ENCODE results near the gene PRUNE2. TPM values are rescaled to one million over a fixed set of nuclear protein-coding genes. Genes with fewer than 3 reads are reported as not detected.
"Not testable (repeated sequence)": the region's sequence is repeated elsewhere in the genome, so short reads cannot be mapped to it uniquely, and the experiment has no call there.

Gene PRUNE2
- total RNA-seq: 10 to 100 TPM; 10.6 to 18.1 TPM
- 1 to 10 TPM; 3.8 to 5.1 TPM for polyA plus RNA-seq
- long read RNA-seq, donor 1: 0 reads
- long read RNA-seq, donor 2: 0 reads
- long read RNA-seq, donor 3: 0 reads
- long read RNA-seq, donor 4, partial matches to known transcripts: 5 of 5 reads
- long read RNA-seq, donor 4, other reads (novel, unspliced or antisense): 0 of 5 reads
- long read RNA-seq, donor 5: 0 reads

GRCh38 chr9:76905791-76906646 is at the start of gene PRUNE2:
Gene PRUNE2, minus strand, starts transcription at chr9:76906114. Its CDS starts 151 bp downstream, at chr9:76905963.
- no peaks in the 10 kb centered on the region for H3K36me3 ChIP-seq (ENCODE audit: control insufficient read depth in 4 of 4, insufficient read depth in 4 of 4, low read length in 4 of 4)
- H3K27ac ChIP-seq (ENCODE audit: low read depth in 1 of 2, low read length in 1 of 2): no peak within 1 kb of the TSS
- H3K4me1 ChIP-seq (ENCODE audit: control insufficient read depth in 5 of 5, insufficient read depth in 5 of 5, low read length in 5 of 5): peaks cover 0 to 10% (median 9%) of the 10 kb centered on the region in 5 donors
- TF ChIP-seq, protein P1, sequence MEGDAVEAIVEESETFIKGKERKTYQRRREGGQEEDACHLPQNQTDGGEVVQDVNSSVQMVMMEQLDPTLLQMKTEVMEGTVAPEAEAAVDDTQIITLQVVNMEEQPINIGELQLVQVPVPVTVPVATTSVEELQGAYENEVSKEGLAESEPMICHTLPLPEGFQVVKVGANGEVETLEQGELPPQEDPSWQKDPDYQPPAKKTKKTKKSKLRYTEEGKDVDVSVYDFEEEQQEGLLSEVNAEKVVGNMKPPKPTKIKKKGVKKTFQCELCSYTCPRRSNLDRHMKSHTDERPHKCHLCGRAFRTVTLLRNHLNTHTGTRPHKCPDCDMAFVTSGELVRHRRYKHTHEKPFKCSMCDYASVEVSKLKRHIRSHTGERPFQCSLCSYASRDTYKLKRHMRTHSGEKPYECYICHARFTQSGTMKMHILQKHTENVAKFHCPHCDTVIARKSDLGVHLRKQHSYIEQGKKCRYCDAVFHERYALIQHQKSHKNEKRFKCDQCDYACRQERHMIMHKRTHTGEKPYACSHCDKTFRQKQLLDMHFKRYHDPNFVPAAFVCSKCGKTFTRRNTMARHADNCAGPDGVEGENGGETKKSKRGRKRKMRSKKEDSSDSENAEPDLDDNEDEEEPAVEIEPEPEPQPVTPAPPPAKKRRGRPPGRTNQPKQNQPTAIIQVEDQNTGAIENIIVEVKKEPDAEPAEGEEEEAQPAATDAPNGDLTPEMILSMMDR (IDR thresholded peaks at IDR 0.05; ENCODE audit: control extremely low read depth, extremely low read depth): no peak
- peaks cover 0 to 2% (median 0%) of the 10 kb centered on the region in 4 donors for H3K9me3 ChIP-seq (ENCODE audit: control insufficient read depth in 4 of 4, insufficient read depth in 3 of 4, low read length in 3 of 4)
- H3K27me3 ChIP-seq (ENCODE audit: control insufficient read depth in 3 of 3, insufficient read depth in 3 of 3, low read length in 2 of 3): peaks cover 0 to 55% (median 26%) of the 10 kb centered on the region in 3 donors
- 3 to 4% methylated on average over 64 to 79 of the region's 79 CpGs for WGBS, 2 donors
- peak; percentile 78 to 90 (median 89) for DNase-seq
- no peak within 1 kb of the TSS for H3K9ac ChIP-seq (ENCODE audit: insufficient read depth in 1 of 2, low read length in 2 of 2)
- peak; percentile 89 for ATAC-seq (ENCODE audit: insufficient read depth, low FRiP score)
- peak within 1 kb of the TSS; percentile 3 for H3K4me3 ChIP-seq

- 93 to 94% methylated on average over 23 of the region's 23 CpGs for WGBS, 2 donors
- H3K9me3 ChIP-seq (ENCODE audit: control insufficient read depth in 4 of 4, insufficient read depth in 3 of 4, low read length in 3 of 4); H3K27me3 ChIP-seq (ENCODE audit: control insufficient read depth in 3 of 3, insufficient read depth in 3 of 3, low read length in 2 of 3); H3K36me3 ChIP-seq (ENCODE audit: control insufficient read depth in 4 of 4, insufficient read depth in 4 of 4, low read length in 4 of 4); H3K9ac ChIP-seq (ENCODE audit: insufficient read depth in 1 of 2, low read length in 2 of 2); ATAC-seq (ENCODE audit: insufficient read depth, low FRiP score); H3K4me1 ChIP-seq (ENCODE audit: control insufficient read depth in 5 of 5, insufficient read depth in 5 of 5, low read length in 5 of 5); H3K4me3 ChIP-seq; H3K27ac ChIP-seq (ENCODE audit: low read depth in 1 of 2, low read length in 1 of 2); DNase-seq: not testable (repeated sequence)
These were observed 49.5 kb upstream of the PRUNE2 start for GRCh38 chr9:76955406-76955805.

GRCh38 chr9:76949865-76950264 is 44.0 kb upstream of the PRUNE2 start:
- TF ChIP-seq, protein P1 (IDR thresholded peaks at IDR 0.05; ENCODE audit: control extremely low read depth, extremely low read depth): no peak
- no peaks in the 10 kb centered on the region for H3K4me1 ChIP-seq (ENCODE audit: control insufficient read depth in 5 of 5, insufficient read depth in 5 of 5, low read length in 5 of 5)
- 87 to 95% methylated on average over 4 of the region's 4 CpGs for WGBS, 2 donors
- H3K27ac ChIP-seq (ENCODE audit: low read depth in 1 of 2, low read length in 1 of 2): no peak overlapping the region
- H3K9ac ChIP-seq (ENCODE audit: insufficient read depth in 1 of 2, low read length in 2 of 2): no peak overlapping the region
- ATAC-seq (ENCODE audit: insufficient read depth, low FRiP score) (no peak), DNase-seq (no peak)
- no peaks in the 10 kb centered on the region for H3K27me3 ChIP-seq (ENCODE audit: control insufficient read depth in 3 of 3, insufficient read depth in 3 of 3, low read length in 2 of 3)
- H3K9me3 ChIP-seq (ENCODE audit: control insufficient read depth in 4 of 4, insufficient read depth in 3 of 4, low read length in 3 of 4): no peaks in the 10 kb centered on the region
- H3K36me3 ChIP-seq (ENCODE audit: control insufficient read depth in 4 of 4, insufficient read depth in 4 of 4, low read length in 4 of 4): no peaks in the 10 kb centered on the region
- no peak overlapping the region for H3K4me3 ChIP-seq

DNA sequence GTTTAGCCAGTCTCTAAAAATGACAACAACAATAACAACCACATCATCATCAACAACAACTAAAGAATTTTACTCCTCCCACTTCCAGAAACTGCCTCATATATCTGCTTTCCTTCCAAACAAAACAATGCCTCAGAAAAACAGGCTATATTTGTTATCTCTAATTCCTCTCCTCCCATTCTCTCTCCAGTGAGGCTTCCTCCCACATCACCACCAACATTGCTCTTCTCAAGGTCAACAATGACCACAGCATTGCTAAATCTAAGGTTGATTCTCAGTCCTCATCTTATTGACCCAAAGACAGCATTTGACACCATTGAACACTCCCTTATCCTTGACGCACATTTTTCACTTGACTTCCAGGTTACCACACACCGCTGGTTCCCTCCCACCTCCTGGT is 38.1 kb upstream of the PRUNE2 start:
- 88 to 92% methylated on average over 2 of the region's 2 CpGs for WGBS, 2 donors
- H3K4me1 ChIP-seq (ENCODE audit: control insufficient read depth in 5 of 5, insufficient read depth in 5 of 5, low read length in 5 of 5): no peaks in the 10 kb centered on the region
- H3K27ac ChIP-seq (ENCODE audit: low read depth in 1 of 2, low read length in 1 of 2): no peak overlapping the region
- DNase-seq (no peak), ATAC-seq (ENCODE audit: insufficient read depth, low FRiP score) (no peak)
- no peaks in the 10 kb centered on the region for H3K9me3 ChIP-seq (ENCODE audit: control insufficient read depth in 4 of 4, insufficient read depth in 3 of 4, low read length in 3 of 4)
- TF ChIP-seq, protein P1 (IDR thresholded peaks at IDR 0.05; ENCODE audit: control extremely low read depth, extremely low read depth): no peak
- H3K27me3 ChIP-seq (ENCODE audit: control insufficient read depth in 3 of 3, insufficient read depth in 3 of 3, low read length in 2 of 3): no peaks in the 10 kb centered on the region
- no peaks in the 10 kb centered on the region for H3K36me3 ChIP-seq (ENCODE audit: control insufficient read depth in 4 of 4, insufficient read depth in 4 of 4, low read length in 4 of 4)
- no peak overlapping the region for H3K9ac ChIP-seq (ENCODE audit: insufficient read depth in 1 of 2, low read length in 2 of 2)
- H3K4me3 ChIP-seq: no peak overlapping the region
